Right forelimb (tissue), 1 donor: ENCODE data around the gene PRM3.
"Not testable (repeated sequence)": the region's sequence is repeated elsewhere in the genome, so short reads cannot be mapped to it uniquely, and the experiment has no call there.

Experiments used
- DNase-seq: peaks from one replicate; pipeline ENCODE4 v3.0.0-alpha.2; 2018

The PRM3 gene

DNA sequence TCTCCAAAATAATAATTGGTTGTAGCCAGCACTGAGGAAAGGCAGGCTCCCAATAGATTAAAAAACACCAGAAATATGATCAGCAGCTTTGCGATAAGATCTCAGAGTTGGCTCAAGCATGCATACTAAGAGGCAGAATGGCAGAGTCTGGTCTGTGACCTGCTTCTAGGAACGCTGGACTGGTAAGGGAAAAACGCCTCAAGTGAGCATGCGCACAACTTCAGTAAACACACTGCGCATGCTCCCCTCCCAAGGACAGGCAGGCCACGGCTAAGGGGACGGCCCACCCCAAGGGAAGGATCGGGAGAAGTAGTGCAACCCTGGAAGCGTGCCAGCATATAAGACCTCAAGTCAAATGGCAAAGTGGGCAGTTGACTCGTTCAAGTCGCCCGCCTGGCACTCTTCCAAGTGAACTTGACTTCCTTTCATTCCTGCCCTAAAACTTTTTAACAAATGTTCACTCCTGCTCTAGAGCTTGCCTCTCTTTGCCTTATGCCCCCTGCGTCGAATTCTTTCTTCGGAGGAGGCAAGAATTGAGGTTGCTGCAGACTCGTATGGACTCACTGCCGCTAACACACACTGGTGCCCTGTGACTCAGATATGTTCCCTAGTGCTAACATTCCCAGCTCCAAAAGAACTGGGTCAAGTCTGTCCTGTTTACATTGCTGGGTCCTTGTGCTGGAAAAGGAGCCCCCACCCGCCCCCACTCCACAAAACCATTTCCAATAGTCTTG, 30.1 kb upstream of the PRM3 start:
- DNase-seq: no peak

DNA sequence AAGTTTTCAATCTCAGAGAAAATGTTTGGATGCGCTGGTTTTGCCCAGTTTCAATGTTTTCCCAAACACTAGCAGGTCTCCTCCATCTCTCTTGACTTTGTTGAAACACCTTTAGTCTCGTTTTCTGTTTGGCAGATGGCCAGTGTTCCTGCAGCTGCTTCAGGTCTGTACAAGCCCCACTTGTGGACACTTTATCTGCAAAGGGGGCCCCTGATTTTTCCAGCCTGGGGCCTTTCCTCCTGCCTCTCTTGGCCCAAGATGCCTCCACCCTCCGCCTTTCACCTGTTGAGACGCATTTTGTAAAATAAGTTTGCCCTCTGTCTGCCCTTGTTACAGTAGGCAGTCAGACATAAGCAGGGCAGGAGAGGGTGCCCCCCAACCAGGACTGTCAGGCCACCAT, 29.5 kb upstream of the PRM3 start:
- DNase-seq: no peak

DNA sequence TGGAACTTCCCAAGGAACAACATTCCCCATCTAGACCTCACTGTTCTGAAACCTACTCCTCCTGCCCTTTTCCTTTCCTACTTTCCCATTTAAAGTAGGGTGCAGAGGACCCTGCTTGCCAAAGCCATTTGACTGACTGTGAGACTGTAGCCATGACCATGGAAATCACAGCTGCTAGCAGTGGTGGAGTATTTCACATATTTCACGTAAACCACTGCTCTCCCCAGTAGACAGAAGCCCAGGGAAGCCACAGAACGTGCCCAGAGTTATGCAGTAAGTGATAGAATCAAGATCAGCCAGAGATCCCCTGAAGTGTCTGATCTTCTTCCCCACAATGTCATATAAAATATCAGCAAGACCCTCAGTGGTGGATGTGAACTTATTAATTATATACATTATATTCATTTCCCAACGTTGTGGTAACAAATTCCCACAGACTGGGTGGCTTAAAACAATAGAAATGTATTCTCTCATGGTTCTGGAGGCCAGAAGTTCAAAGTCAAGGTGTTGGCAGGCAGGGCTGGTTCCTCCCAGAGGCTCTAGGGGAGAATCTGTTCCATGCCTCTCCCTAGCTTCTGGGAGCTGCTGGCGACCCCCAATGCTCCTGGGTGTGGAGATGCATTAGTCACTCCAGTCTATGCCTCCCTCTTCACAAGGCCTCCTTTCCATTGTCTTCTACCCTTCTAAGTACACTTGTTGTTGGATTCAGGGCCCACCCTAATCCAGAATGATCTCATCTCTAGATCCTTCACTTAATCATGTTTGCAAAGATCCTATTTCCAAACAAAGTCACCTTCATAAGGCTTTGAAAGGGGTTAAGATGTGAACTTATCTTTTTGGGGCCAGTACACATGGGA, 28.4 kb upstream of the PRM3 start:
- DNase-seq: no peak

DNA sequence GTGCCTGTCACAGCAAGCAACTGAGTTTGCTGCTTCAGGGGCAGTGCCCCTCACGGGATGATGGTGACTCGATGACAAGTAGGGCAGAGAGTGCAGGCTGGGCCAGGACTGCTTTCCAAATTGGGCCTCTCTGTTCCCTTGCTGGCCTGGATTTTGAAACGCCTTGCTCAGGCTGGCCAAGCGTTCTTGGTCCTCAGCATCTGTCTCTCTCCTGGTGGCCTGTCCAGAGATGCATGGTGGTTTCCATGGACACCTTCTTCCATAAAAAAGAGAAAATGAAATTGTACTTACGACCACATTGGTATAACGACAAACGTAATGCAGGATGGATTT, 27.1 kb upstream of the PRM3 start:
- no peak for DNase-seq

DNA sequence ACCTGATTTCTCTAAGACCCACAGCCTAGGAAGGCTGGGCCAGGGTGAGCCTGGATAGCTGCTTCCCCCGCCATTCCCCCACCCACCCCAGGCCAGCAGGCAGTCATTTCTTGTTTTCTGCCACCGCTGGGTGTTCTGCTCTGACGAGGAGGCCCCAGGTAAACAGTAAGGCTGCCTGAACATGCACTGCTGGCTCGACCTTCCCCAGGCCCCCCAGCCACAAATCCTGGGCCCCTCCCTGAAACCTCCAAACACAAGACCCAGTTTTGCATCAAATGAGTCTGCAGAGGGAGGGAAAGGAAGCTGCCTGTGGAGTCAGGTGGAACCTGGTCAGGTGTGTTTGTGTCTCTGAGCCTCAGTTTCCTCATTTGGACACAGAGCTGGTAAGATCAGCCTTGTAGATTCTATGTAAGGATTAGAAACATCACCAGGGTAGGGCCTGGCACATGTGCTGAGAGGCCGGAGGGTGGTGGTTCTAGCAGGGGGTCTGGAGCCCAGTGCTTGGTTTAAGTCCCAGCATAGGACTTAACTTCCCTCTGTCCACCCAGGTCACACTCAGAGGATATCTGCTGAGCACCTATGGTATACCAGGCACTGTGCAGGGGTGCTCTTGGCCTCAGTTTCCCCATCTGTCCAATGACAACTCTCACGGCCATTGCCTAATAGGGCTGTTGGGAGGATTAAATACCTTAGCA, 26.6 kb upstream of the PRM3 start:
- DNase-seq: no peak

DNA sequence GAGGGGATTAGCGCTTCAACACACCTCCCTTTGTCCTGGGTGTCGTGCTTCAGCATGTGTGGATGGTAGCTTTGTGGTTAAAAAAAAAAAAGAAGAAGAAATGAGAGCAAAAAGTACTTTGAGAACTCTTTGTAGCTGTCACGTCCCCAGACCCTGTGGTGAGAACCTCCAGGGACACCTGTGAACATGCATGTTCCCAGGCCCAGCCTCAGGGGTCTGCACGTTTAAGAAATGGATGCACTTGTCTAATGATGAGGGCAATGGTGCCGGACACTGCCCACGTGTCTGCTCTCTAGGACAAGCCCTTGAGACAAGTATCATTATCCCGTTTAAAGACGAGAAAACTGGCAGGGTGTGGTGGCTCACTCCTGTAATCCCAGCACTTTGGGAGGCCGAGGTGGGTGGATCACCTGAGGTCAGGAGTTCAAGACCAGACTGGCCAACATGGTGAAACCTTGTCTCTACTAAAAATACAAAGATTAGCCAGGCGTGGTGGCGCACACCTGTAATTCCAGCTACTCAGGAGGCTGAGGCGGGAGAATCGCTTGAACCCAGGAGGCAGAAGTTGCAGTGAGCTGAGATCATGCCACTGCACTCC, 25.6 kb upstream of the PRM3 start:
- DNase-seq: not testable (repeated sequence)

DNA sequence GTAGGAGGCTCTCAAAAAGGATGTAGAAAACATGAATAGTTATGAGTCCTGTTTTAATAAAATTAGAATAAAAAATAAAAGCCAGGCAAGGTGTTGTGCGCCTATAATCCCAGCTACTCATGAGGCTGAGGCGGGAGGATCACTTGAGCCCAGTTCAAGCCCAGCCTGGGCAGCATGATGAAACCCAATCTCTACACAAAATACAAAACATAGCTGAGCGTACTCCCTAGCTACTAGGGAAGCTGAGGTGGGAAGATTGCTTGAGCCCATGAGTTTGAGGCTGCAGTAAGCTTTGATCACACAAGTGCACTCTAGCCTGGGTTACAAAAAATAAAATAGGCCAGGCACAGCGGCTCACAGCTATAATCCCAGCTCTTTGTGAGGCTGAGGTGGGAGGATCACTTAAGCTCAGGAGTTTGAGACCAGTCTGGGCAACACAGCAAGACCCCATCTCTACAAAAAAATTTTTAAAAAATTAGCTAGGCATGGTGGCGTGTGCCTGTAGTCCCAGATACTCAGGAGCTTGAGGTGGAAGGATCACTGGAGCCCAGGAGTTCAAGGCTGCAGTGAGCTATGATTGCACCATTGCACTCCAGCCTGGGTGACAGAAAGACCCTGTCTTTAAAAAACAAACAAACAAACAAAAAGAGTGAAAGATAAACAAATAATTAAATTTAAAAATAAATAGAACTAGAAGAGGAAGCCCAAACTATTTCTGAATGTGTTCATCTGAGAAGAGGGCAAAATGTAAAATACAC, 24.9 kb upstream of the PRM3 start:
- no peak for DNase-seq

DNA sequence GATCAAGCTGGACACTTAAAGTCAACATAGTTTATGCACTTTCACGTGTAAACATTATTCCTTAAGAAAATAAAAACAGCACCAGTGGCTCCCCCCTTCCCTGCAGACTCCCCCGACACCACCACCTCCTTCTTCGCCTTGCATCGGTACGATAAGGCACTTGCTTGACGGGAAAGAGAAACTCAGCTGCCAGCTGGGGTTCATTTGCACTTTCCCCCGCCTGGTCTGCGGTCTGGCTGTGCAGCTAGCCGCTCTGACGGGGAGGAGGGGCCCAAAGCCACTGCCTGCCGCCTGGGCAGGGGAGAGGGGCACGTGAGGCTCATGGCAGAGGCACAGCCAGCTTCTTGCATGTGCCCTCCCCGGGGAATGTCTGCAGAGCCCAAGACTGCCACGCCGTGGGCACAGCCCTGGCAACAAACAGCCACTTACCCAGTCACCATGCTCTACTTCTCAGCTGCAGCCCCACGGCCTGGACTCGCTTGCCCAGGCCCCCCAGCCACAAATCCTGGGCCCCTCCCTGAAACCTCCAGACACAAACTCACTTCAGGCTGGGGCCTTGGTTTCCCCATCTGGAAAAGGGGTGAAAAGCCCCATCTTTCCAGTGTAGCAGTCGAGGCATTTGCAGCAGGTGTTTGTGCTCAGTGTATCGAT, 24.2 kb upstream of the PRM3 start:
- peak; percentile 71 for DNase-seq

DNA sequence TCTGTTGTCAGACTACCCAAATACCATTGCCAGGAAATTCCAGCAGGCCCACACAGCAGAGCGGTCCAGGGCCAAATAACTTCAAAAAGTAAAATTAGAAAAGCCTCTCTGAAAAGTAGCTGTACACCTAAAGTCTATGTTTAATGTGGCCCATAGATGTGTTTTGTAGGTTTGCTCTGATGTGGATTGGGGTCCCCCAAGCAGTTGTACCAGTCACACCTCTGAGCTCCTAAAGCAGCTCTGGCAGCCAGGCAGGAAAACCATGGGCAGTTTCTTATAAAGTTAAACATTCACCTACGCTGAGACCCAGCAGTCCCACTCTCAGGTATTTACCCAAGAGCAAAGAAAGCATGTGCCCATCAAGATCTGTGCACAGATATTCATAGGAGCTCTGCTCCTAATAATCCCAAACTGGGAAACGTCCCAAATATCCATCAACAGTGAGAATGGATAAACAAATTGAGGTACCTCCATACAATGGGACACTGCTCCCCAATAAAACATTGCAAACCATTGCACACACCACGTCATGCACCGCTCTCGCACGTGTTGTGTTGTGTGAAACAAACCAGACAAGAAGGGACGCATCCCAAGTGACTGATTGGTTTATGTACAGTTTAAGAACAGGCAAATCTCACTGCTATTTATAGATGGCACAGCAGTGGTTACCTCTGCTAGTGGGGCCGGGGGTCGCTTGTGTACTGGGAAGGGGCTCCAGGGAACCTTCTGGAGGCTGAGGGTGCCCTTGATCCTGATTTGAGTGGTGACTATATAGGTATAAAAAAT, 23.5 kb upstream of the PRM3 start:
- no peak for DNase-seq

DNA sequence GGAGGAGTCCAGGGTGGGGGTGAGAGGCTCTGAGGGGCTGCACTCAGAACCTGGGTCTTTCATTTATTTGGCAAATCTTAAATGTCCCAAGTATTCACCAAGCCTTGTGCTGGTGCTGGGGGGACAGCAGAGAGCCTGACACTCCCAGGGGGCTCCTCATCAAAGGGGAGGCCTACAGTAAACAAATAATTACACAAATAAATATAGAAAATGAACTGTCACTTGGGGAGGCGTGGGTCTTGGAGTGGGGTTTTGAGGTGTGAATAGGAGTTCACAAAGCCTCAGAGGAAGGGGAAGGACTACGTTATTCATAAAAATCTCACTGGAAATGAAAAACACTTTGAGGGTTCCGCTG, 22.9 kb upstream of the PRM3 start:
- no peak for DNase-seq

DNA sequence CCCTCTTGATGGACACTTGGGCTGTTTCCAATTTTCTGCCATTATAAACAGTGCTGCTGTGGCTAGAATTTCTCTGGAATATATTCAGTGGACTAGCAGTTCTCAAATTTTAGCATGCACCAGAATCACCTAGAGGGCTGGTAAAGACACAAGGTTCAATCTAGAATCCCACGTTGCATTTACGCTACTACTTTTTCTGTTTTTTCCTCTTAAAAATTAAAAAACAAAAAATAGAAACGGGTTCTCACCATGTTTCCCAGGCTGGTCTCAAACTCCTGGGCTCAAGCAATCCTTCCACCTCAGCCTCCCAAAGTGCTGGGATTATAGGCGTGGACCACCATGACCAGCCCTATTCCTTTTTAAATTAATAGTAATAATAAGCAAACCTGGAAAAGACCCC, 22.2 kb upstream of the PRM3 start:
- DNase-seq: no peak

DNA sequence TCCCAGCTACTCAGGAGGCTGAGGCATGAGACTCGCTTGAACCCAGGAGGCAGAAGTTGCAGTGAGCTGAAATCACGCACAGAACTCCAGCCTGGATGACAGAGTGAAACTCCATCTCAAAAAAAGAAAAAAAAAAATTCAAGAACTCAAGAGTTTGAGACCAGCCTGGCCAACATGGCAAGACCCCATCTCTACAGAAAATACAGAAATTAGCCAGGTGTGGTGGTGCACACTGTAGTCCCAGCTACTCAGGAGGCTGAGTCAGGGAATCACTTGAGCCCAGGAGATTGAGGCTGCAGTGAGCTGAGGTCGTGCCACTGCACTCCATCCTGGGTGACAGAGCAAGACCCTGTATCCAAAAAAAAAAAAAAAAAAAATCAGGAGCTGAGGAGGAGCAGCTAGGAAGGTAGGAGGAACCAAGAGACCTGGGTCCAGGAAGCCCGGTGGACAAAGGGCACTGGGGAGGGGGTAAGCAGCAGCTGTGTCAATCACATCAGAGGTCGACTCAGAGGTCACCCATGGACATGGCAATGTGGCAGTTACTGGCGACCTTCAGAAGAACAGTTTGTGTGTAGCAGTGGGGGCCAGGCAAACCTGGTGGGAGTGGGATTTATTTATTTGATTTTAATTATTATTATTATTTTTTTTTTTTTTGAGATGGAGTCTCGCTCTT, 18.8 kb upstream of the PRM3 start:
- DNase-seq: no peak

DNA sequence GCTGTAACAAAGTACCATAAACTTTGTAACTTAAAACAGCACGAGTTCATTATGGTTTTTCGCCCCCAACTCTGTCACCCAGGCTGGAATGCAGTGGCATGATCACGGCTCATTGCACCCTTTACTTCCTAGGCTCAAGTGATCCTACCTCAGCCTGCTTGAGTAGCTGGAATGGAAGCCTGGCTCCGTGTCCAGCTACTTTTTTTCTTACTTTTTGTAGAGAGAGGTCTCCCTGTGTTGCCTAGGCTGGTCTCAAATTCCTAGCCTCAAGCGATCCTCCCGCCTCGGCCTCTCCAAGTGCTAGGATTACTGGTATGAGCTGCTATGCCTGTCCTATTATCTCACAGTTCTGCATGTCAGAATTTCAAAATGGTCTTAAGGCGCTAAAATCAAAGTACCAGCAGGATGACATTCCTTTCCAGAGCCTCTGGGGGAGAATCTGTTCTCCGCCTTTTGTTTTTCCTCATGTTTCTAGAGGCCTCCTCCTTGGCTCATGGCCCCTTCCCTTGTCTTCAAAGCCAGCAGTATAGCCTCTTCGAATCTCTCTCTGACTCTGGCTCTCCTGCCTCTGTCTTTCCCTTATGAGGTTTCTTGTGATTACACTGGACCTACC, 17.8 kb upstream of the PRM3 start:
- no peak for DNase-seq

DNA sequence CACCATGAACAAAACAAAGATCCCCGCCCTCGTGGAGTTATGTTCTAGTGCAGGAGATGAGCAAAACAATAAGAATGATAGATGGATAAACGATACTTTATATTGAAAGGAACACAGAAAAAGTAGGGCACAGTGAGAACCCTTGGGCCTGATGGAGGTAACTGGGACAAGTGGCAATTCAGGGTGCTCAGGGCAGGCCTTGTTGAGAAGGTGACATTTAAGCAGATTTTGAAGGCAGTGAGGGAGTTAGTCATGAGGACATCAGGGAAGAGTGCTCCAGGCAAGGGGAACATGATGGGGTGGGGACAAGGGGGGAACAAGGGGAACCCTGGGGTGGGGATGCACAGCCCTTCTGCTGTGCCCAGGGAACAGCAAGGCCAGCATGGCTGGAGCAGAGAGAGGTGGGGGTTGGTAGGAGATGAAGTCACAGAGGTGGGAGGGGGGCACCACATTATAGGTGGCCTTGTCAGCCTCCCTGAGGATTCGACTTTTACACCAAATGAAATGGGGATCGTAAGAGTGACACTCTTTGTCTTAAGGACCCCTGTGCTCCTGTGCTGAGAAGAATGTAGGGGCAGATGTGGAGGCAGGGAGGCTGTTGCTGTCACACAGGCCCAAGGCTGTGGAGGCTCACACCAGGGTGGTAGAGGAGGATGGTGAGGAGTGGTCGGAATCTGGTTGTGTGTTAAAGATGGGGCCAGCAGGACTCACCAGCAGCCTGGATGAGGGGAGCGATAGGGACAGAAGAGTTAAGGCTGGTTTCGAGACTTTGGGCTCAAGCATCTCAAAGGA, 16.9 kb upstream of the PRM3 start:
- no peak for DNase-seq

DNA sequence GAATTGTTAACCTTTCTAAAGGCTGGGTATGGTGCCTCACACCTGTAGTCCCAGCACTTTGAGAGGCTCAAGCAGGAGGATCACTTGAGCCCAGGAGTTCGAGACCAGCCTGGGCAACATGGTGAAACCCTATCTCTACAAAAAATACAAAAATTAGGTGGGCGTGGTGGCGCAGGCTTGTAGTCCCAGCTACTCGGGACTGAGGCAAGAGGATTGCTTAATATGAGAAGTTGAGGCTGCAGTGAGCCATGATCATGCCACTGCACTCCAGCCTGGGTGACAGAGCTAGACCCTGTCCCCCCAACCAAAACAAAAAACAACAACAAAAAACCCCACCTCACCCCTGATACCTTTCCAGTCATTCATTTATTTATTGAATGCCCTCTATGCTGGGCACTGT, 16.3 kb upstream of the PRM3 start:
- not testable (repeated sequence) for DNase-seq

DNA sequence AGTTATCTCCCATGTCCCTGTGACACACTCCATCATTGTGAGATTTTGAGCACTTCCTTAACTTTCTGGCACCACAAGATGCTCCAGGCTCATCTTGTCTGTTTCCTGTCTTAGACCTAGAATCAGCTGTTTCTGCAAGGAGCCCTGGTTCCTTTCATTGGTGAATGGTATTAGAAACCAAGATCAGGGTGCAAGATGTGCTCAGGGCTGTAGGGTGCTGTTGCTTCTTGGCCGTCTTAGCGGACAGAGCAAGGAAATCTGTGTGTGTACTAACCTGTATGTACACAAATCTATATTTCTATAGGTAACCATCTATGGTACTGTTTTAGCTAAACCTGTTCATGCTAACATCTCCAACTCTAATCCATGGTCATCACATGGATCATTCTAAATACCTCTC, 15.8 kb upstream of the PRM3 start:
- no peak for DNase-seq

DNA sequence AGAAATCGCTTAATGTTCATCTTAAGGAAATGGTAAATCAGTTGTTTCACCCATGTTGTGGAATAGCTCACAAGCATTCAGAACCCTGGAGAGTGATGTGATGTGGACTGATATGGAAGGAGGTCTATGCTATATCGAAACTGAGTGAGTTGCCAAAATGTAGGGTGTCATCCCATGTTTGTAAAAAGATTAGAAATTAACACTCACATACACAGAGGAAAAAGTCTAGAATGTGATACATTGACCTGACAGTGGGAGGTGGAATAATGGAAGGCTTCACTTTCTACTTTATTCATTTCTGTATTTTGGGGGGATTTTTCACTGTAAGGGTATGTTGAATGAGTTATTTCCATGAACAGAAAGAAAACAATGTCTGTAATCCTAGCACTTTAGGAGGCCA, 12.4 kb upstream of the PRM3 start:
- DNase-seq: no peak

DNA sequence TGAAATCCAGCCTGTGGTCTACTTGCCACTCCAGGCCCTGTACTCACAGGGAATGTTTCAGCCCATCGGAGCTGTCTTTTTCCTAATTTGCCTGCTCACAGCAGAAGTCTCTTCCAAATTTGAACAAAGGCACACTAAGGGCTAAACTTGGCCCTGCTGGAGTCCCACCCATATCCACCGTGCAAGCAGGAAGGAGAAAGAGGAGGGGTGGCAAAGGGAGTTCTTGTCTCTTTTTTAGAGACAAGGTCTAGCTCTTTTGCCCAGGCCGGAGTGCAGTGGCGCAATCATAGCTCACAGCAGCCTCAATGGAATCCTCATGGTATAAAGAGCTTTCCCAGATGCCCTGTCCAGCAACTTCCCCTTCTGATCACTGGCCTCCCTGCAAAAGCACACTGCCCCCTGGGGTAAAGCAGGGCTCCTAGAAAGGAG, 10.4 kb upstream of the PRM3 start:
- DNase-seq: no peak
